KMS-11 (cell line): ENCODE results near the gene CASP2.
"Not testable (repeated sequence)": the region's sequence is repeated elsewhere in the genome, so short reads cannot be mapped to it uniquely, and the experiment has no call there.

Experiments
- H2AFZ ChIP-seq: fragments of 200-600 bp; sonication (generic); 2 replicates; pipeline ENCODE4 v1.6.1; 2016; ENCODE audit warnings: antibody characterized with exemption, mixed run types, low read depth
- H3K27ac ChIP-seq: fragments of 200-600 bp; sonication (generic); 2 replicates; pipeline ENCODE4 v1.6.1; 2016; ENCODE audit warnings: mild to moderate bottlenecking, mixed run types
- H3K27me3 ChIP-seq: fragments of 200-600 bp; sonication (generic); 2 replicates; pipeline ENCODE4 v1.6.1; 2017; ENCODE audit warnings: mild to moderate bottlenecking, low read depth, mixed run types, moderate library complexity; ENCODE audit not compliant: insufficient read depth
- H3K36me3 ChIP-seq: fragments of 200-600 bp; sonication (generic); 2 replicates; pipeline ENCODE4 v1.6.1; 2017; ENCODE audit warnings: mild to moderate bottlenecking, mixed run types; ENCODE audit not compliant: insufficient read depth
- H3K4me1 ChIP-seq: fragments of 200-600 bp; sonication (generic); 2 replicates; pipeline ENCODE4 v1.6.1; 2016; ENCODE audit warnings: mild to moderate bottlenecking, low read depth, mixed run types; ENCODE audit not compliant: poor library complexity, severe bottlenecking
- H3K4me2 ChIP-seq: fragments of 200-600 bp; sonication (generic); 2 replicates; pipeline ENCODE4 v1.7.0; 2016; ENCODE audit warnings: mild to moderate bottlenecking, mixed run types
- H3K4me3 ChIP-seq: fragments of 200-600 bp; sonication (generic); IDR thresholded peaks from 2 replicates; pipeline ENCODE4 v1.6.1; 2017; ENCODE audit warnings: low read depth, low read length, mixed read lengths; ENCODE audit not compliant: insufficient read depth
- H3K79me2 ChIP-seq: fragments of 200-600 bp; sonication (generic); 2 replicates; pipeline ENCODE4 v1.6.1; 2016; ENCODE audit warnings: low read depth, mixed run types; ENCODE audit not compliant: insufficient read depth
- H3K9ac ChIP-seq: fragments of 200-600 bp; sonication (generic); 2 replicates; pipeline ENCODE4 v1.6.1; 2016; ENCODE audit warnings: mild to moderate bottlenecking, mixed run types
- H4K20me1 ChIP-seq: fragments of 200-600 bp; sonication (generic); 2 replicates; pipeline ENCODE4 v1.6.1; 2016; ENCODE audit warnings: mild to moderate bottlenecking, mixed run types; ENCODE audit not compliant: insufficient read depth
- CTCF ChIP-seq: fragments of 200-600 bp; sonication (generic); conservative IDR thresholded peaks from 2 replicates; pipeline ENCODE4 v1.6.1; 2017; ENCODE audit warnings: low read depth, mild to moderate bottlenecking, antibody characterized with exemption, low read length, moderate library complexity, mixed read lengths

Gene CASP2

GRCh38 chr7:143289421-143289820 lies 1.3 kb downstream of the CASP2 start:
- Histone ChIP-seq H3K36me3 (peaks cover 17% of the 10 kb centered on the region; the same call in 1 of the 2 replicates), H3K4me2 (peak overlapping the region; percentile 94), H4K20me1 (no peaks in the 10 kb centered on the region; the same call in 1 of the 2 replicates), H3K79me2 (peaks cover 39% of the 10 kb centered on the region), H3K4me3 (no peak overlapping the region), H3K9ac (peak overlapping the region; percentile 96; the same call in 1 of the 2 replicates), H3K27me3 (no peaks in the 10 kb centered on the region), H3K4me1 (peaks cover 27% of the 10 kb centered on the region), H2AFZ (peak overlapping the region; percentile 85; the same call in 1 of the 2 replicates), H3K27ac (no peak overlapping the region; the same call in 1 of the 2 replicates)
- no peak for TF ChIP-seq CTCF

- H3K36me3 ChIP-seq, result peaks cover 17% of the 10 kb centered on the region; the same call in 1 of the 2 replicates
- not testable (repeated sequence) for H3K9ac ChIP-seq, H3K4me3 ChIP-seq, H3K27ac ChIP-seq, H4K20me1 ChIP-seq, H3K27me3 ChIP-seq, H2AFZ ChIP-seq
- peaks cover 27% of the 10 kb centered on the region for H3K4me1 ChIP-seq
- peak overlapping the region; percentile 94 for H3K4me2 ChIP-seq
- H3K79me2 ChIP-seq, result peaks cover 39% of the 10 kb centered on the region
These were observed 1.7 kb downstream of the CASP2 start for GRCh38 chr7:143289888-143290287.

- Histone ChIP-seq H3K27ac (no peak overlapping the region), H3K9ac (no peak overlapping the region), H4K20me1 (no peaks in the 10 kb centered on the region; the same call in 1 of the 2 replicates), H3K27me3 (no peaks in the 10 kb centered on the region), H3K36me3 (peaks cover 22% of the 10 kb centered on the region), H3K4me3 (no peak overlapping the region), H3K4me1 (peaks cover 27% of the 10 kb centered on the region), H2AFZ (no peak overlapping the region), H3K4me2 (peak overlapping the region; percentile 94; the same call in 1 of the 2 replicates), H3K79me2 (peaks cover 39% of the 10 kb centered on the region)
- TF ChIP-seq CTCF, result no peak
These were observed 2.1 kb downstream of the CASP2 start for GRCh38 chr7:143290293-143290692.

- H4K20me1 ChIP-seq, result no peaks in the 10 kb centered on the region
These were observed 4.7 kb downstream of the CASP2 start for GRCh38 chr7:143292876-143293275.

More at GRCh38 chr7:143292876-143293275, 4.7 kb downstream of the CASP2 start:
- H3K4me2 ChIP-seq, result no peak overlapping the region
- TF ChIP-seq CTCF, result no peak
- no peak overlapping the region for H3K4me3 ChIP-seq
- no peaks in the 10 kb centered on the region for H3K27me3 ChIP-seq
- H3K9ac ChIP-seq, result no peak overlapping the region
- peaks cover 39% of the 10 kb centered on the region for H3K79me2 ChIP-seq
- H3K4me1 ChIP-seq, result peaks cover 20% of the 10 kb centered on the region
- H3K36me3 ChIP-seq, result peaks cover 32% of the 10 kb centered on the region
- H2AFZ ChIP-seq, result no peak overlapping the region
- no peak overlapping the region for H3K27ac ChIP-seq
